Vagina (tissue), 2 donors: ENCODE data around the gene CLPTM1L. TPM values are rescaled to one million over a fixed set of nuclear protein-coding genes. Genes with fewer than 3 reads are reported as not detected.

ENCODE experiments used
- DNase-seq, 2 donors: peaks; one replicate each; pipeline ENCODE4 v3.0.0-alpha.2; 2017; ENCODE audit errors: extremely low spot score in 2 of 2
- H3K27ac ChIP-seq: fragments of 200-600 bp; sonication (generic); one replicate; pipeline ENCODE4 v1.5.1; 2019
- H3K27me3 ChIP-seq: fragments of 200-600 bp; sonication (generic); one replicate; pipeline ENCODE4 v1.5.1; 2019
- H3K36me3 ChIP-seq, 2 donors: fragments of 200-600 bp; sonication (generic); one replicate each; pipeline ENCODE4 v1.5.1; 2017 to 2019
- H3K4me1 ChIP-seq: fragments of 200-600 bp; sonication (generic); one replicate; pipeline ENCODE4 v1.5.1; 2019
- H3K4me3 ChIP-seq, 2 donors: fragments of 200-600 bp; sonication (generic); 1 replicate in 1 of 2; 2 replicates in 1 of 2; pipeline ENCODE4 v1.5.1; 2016 to 2019
- H3K9me3 ChIP-seq: fragments of 200-600 bp; sonication (generic); one replicate; pipeline ENCODE4 v1.5.1; 2019
- POLR2A ChIP-seq, 2 donors: fragments of 450-650 bp; IDR thresholded peaks; one replicate each; pipeline ENCODE4 v1.6.1; 2017; ENCODE audit warnings: antibody characterized with exemption in 2 of 2, mild to moderate bottlenecking in 2 of 2, moderate library complexity in 2 of 2
- POLR2AphosphoS5 ChIP-seq, 2 donors: sonication (generic); formaldehyde crosslinking; IDR thresholded peaks; one replicate each; pipeline ENCODE4 v1.9.0; 2017; ENCODE audit warnings: antibody characterized with exemption in 2 of 2, mild to moderate bottlenecking in 2 of 2, low read depth in 1 of 2; ENCODE audit not compliant: insufficient read depth in 1 of 2
- intact Hi-C: fragments of 100-400 bp; cut with DNase I; formaldehyde crosslinking; loops from one replicate; pipeline ENCODE4 v1.15.1; 2023
- total RNA-seq: library from RNA; depleted of rRNA; stranded (reverse); fragments of >200 nt; gene quantifications from one replicate; pipeline ENCODE4 v1.2.3, GENCODE V29; 2016
- TF ChIP-seq, protein P1 (sequence below), 3 experiments: fragments of 450-650 bp in 2 of 3; fragments of 200-600 bp in 1 of 3; sonication (generic) in 1 of 3; IDR thresholded peaks; one replicate each; pipeline ENCODE4 v1.5.1; 2017 to 2019; ENCODE audit warnings: antibody characterized with exemption in 3 of 3, mild to moderate bottlenecking in 2 of 3, moderate library complexity in 2 of 3

CLPTM1L gene
- total RNA-seq, 1 donor from 2014 or later: 40.0 TPM

DNA sequence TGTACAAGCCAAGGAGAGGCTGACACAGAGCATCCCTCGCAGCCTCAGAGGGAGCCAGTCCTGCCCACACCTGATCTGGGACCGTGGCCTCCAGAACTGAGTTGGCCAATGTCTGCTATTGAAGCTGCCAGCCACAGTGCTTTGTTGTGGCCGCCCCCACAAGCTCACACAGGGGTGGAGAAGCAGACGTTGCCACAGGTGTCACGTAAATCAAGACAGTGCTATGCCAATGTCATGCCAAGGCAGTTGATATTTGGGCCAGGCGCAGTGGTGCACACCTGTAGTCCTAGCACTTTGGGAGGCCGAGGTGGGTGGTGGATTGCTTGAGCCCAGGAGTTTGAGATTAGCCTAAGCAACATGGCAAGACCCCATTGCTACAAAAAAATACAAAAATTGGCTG, 32.7 kb downstream of the CLPTM1L start:
- intact Hi-C loops: no loop called here
- no peaks in the 10 kb centered on the region for H3K36me3 ChIP-seq
- H3K27me3 ChIP-seq: no peaks in the 10 kb centered on the region
- no peak overlapping the region for H3K27ac ChIP-seq
- no peaks in the 10 kb centered on the region for H3K9me3 ChIP-seq
- TF ChIP-seq POLR2A (IDR thresholded peaks at IDR 0.05) (no peak), POLR2AphosphoS5 (IDR thresholded peaks at IDR 0.05; ENCODE audit: insufficient read depth in 1 of 2, low read depth in 1 of 2) (no peak)
- TF ChIP-seq, protein P1, sequence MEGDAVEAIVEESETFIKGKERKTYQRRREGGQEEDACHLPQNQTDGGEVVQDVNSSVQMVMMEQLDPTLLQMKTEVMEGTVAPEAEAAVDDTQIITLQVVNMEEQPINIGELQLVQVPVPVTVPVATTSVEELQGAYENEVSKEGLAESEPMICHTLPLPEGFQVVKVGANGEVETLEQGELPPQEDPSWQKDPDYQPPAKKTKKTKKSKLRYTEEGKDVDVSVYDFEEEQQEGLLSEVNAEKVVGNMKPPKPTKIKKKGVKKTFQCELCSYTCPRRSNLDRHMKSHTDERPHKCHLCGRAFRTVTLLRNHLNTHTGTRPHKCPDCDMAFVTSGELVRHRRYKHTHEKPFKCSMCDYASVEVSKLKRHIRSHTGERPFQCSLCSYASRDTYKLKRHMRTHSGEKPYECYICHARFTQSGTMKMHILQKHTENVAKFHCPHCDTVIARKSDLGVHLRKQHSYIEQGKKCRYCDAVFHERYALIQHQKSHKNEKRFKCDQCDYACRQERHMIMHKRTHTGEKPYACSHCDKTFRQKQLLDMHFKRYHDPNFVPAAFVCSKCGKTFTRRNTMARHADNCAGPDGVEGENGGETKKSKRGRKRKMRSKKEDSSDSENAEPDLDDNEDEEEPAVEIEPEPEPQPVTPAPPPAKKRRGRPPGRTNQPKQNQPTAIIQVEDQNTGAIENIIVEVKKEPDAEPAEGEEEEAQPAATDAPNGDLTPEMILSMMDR (IDR thresholded peaks at IDR 0.05): no peak
- no peak overlapping the region for H3K4me3 ChIP-seq
- DNase-seq: peak in 1 of 2 donors; percentile 70
- H3K4me1 ChIP-seq: peaks cover 17% of the 10 kb centered on the region

DNA sequence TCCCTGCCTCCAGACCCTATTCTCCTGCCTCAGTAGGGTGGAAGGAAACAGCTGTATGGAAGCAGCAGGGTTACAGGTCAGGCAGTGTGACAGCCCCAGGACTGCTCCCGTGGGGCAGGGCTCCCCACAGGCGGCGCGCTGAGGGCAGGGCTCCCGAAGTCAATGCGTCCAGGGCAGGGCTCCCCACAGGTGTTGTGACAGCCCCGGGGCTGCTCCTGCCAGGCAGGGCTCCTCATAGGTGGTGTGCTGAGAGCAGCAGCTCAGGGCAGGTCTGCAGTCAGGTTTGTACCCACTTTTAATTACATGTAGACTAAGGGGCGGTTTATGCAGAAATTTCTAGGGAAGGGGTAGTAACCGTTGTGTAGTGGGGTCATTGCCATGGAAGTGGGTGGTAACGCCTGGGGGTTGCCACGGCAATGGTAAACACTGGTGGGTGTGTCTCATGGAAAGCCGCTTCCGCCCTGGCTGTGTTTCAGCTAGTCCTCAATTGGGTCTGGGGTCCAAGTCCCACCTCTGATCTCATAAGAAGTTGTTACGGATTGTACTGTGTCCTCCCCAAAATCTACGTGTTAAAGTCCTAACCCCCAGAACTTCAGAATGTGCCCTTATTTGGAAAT, 33.4 kb downstream of the CLPTM1L start:
- no peaks in the 10 kb centered on the region for H3K36me3 ChIP-seq
- H3K4me3 ChIP-seq: no peak overlapping the region
- peak in 1 of 2 donors; percentile 70 for DNase-seq
- no peak overlapping the region for H3K27ac ChIP-seq
- intact Hi-C loops: no loop called here
- TF ChIP-seq POLR2AphosphoS5 (IDR thresholded peaks at IDR 0.05; ENCODE audit: insufficient read depth in 1 of 2, low read depth in 1 of 2): no peak
- no peak for TF ChIP-seq POLR2A (IDR thresholded peaks at IDR 0.05)
- TF ChIP-seq, protein P1 (IDR thresholded peaks at IDR 0.05): no peak
- H3K4me1 ChIP-seq: peaks cover 16% of the 10 kb centered on the region
- no peaks in the 10 kb centered on the region for H3K9me3 ChIP-seq
- H3K27me3 ChIP-seq: no peaks in the 10 kb centered on the region

DNA sequence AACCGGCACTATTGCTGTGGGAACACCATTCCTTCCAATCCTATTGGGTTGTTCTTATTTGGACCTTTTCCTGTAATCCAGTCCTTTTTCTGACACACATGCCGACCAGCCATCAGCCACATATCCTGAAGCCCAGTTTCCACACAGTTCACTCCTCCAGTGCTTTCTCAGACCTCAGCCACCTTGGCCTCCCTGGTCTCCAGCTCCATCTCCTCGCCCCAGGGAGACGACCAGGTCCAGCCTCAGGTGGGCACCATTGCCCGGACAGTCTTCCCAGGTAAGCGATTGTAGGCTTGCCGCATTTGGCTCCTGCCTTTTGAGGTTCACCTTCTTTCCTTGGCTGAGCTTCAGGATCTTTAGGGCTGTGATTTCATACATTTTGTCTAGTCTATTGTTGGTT, 34.8 kb downstream of the CLPTM1L start:
- H3K27me3 ChIP-seq: no peaks in the 10 kb centered on the region
- no peak for TF ChIP-seq POLR2A (IDR thresholded peaks at IDR 0.05)
- TF ChIP-seq POLR2AphosphoS5 (IDR thresholded peaks at IDR 0.05; ENCODE audit: insufficient read depth in 1 of 2, low read depth in 1 of 2): no peak
- TF ChIP-seq, protein P1 (IDR thresholded peaks at IDR 0.05): no peak
- no peak overlapping the region for H3K4me3 ChIP-seq
- no peaks in the 10 kb centered on the region for H3K36me3 ChIP-seq
- H3K4me1 ChIP-seq: peaks cover 2% of the 10 kb centered on the region
- intact Hi-C loops: no loop called here
- DNase-seq: peak in 1 of 2 donors; percentile 75
- H3K9me3 ChIP-seq: no peaks in the 10 kb centered on the region
- H3K27ac ChIP-seq: no peak overlapping the region

DNA sequence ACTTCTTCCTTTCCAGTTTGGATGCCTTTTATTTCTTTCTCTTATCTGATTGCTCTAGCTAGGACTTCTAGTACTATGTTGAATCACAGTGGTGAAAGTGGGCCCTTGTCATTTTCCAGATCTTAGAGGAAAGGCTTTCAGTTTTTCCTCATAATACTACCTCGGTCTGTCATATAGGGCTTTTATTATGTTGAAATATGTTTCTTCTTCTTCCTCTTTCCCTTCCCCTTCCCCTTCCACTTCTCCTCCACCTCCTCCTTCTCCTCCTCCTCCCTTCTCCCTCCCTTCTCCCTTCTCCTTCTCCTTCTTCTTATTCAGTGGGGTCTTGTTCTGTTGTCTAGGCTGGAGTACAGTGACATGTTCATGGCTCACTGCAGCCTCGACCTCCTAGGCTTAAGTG, 40.9 kb downstream of the CLPTM1L start:
- Histone ChIP-seq H3K27ac (no peak overlapping the region), H3K36me3 (no peaks in the 10 kb centered on the region), H3K4me1 (no peaks in the 10 kb centered on the region), H3K4me3 (no peak overlapping the region), H3K27me3 (no peaks in the 10 kb centered on the region), H3K9me3 (no peaks in the 10 kb centered on the region)
- intact Hi-C loops: no loop called here
- DNase-seq: no peak
- TF ChIP-seq POLR2A (IDR thresholded peaks at IDR 0.05) (no peak), POLR2AphosphoS5 (IDR thresholded peaks at IDR 0.05; ENCODE audit: insufficient read depth in 1 of 2, low read depth in 1 of 2) (no peak)
- TF ChIP-seq, protein P1 (IDR thresholded peaks at IDR 0.05): no peak

DNA sequence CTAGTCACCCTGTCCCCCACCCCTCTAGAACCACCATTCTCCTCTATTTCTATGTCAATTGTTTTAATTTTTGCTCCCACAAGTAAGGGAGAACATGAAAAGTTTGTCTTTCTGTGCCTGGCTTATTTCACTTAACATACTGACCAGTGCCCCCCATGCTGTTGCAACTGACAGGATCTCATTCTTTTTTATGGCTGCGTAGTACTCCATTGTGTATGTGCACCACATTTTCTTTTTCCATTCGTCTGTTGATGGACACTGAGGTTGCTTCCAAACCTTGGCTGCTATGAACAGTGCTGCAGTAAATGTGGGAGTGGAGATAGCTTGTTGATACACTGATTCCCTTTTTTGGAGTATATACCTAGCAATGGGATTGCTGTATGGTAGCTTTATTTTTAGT, 42.6 kb downstream of the CLPTM1L start:
- intact Hi-C loops: no loop called here
- Histone ChIP-seq H3K4me3 (no peak overlapping the region), H3K4me1 (no peaks in the 10 kb centered on the region), H3K9me3 (no peaks in the 10 kb centered on the region), H3K36me3 (no peaks in the 10 kb centered on the region), H3K27me3 (no peaks in the 10 kb centered on the region), H3K27ac (no peak overlapping the region)
- TF ChIP-seq POLR2A (IDR thresholded peaks at IDR 0.05) (no peak), POLR2AphosphoS5 (IDR thresholded peaks at IDR 0.05; ENCODE audit: insufficient read depth in 1 of 2, low read depth in 1 of 2) (no peak)
- TF ChIP-seq, protein P1 (IDR thresholded peaks at IDR 0.05): no peak
- no peak for DNase-seq
